Activated CD8-positive, alpha-beta memory T cell treated with anti-CD3 and anti-CD28 coated beads for 24 hours (primary cell): ENCODE measurements around the gene UBQLNL.

Experiments
- DNase-seq: peaks from one replicate; pipeline ENCODE4 v3.0.0-alpha.2; 2020

The UBQLNL gene

DNA sequence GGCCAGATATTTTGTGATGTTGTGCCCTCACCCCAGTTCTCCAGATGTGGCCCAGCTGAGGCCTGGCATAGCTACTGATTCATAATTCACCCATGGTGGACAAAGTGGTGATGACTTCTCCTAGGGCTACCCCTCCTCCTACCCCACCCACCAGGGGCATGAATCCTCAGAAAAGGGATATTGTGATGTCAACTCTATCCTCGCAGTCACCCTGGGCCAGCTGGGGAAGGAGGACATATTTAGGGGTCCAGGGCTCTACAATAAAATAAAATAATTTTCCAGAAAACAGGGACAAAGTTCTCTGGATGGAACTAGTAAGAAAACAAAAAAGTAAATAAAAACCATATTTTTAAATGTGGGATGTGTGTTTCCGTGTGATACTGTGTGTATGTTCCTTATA, at the start of gene UBQLNL:
Gene UBQLNL (minus strand): TSS at position 101 of the 400 bp plus-strand sequence. CDS start 258 bp downstream, outside the sequence.
- DNase-seq = no peak

DNA sequence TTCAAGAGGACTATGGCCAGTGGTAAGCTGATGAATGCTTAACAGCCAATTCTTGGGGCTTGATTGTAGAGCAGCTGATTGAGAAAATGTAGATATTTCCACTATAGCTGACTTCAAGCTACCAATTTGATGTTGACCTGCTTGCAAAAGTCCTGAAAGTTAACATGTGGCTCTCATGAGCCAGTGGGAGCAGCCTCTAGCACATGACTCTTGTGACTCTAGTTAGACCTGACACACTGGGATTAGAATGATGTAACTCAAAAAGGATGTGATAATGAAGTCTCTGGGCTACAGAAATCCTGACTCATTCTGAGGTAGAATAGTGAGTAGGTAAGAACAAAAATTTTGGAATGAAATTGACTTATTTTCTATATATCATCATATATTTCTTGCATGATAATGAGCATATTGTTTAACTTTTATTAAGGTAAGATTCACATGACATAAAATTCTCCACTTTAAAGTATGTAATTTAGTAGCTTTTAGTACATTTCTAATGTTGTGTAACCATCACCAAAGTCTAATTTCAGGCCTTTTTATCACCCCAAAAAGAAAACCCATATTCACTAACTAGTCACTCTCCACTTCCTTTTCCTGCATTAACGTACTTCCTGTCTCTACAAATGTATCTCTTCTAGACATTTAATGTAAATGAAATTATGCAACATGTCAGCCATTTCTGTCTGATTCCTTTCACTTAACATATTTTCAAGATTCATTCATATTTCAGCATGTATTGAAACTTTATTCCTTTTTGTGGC, 47.9 kb upstream of the UBQLNL start:
- no peak for DNase-seq

GRCh38 chr11:5557751-5558150, 41.3 kb upstream of the UBQLNL start:
- no peak for DNase-seq

DNA sequence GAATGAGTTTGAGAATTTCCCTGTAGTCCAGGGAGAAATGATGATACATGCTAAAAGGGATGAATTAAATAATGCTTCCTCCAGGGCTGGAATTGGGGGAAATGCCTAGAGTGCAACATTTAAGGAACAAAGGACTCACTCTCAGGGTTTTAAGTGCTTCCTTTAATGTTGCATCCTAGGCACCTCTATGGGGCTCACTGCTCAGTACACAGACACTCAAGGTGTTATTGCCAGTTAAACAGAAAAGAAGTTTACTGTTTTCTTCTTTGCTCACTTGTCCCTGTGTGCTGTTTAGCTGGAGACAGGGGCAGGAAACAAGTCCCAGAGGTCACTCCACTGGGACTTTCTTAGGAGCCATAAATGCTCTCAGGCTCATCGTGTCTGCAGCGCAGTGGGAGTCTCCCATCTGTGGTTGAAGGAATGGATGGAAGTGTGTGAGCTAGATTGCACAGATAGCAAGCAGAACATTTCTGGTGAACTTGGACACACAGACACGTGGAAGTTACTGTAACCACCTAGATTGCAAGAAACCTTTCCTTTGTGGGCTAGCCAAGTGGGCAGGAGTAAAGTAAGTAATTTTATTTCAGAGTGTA, 40.2 kb upstream of the UBQLNL start:
- DNase-seq = no peak

DNA sequence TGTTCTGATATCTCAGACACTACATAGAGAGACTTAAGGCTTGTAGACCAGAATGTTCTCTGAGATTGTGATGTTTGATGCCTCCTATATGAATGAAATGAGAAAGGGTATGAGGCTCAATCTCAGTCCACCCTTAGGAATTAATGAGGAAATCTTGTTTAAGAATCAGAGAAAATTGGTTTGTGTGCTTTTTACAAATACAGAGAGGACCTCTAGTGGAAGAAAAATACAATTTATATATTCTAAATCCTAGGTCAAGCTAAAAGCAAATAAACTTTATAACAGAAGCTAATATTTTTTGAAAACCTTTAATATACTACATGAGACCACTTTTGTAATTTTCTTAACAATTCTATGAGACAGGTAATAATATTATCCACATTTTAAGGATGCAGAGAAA, 36.8 kb upstream of the UBQLNL start:
- no peak for DNase-seq

- DNase-seq = no peak
Observed at GRCh38 chr11:5550440-5551095, 34.1 kb upstream of the UBQLNL start.

- no peak for DNase-seq
Observed at GRCh38 chr11:5548440-5548839, 31.9 kb upstream of the UBQLNL start, which contains the start of gene OR52H1. Gene OR52H1, minus strand, starts transcription at chr11:5548540. Its CDS starts 3,035 bp downstream, at chr11:5545505.

DNA sequence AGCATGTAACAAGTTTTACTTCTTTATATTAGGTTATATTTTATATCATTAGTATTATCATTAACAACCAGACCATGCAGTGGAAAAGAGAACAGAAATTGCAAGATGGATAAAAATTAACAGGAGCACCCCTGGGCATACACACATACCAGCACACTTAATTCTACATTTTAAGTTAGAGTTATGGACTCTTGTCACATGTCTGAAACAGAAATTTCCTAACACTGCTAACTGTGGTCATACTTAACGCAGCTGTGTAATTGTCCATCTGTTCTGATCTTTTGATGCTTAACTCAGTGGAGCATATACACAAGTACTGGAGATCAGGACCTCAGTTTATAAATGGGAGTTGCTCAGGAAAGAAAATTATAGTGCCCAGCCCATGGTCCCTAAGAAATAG, 31.5 kb upstream of the UBQLNL start:
- no peak for DNase-seq

DNA sequence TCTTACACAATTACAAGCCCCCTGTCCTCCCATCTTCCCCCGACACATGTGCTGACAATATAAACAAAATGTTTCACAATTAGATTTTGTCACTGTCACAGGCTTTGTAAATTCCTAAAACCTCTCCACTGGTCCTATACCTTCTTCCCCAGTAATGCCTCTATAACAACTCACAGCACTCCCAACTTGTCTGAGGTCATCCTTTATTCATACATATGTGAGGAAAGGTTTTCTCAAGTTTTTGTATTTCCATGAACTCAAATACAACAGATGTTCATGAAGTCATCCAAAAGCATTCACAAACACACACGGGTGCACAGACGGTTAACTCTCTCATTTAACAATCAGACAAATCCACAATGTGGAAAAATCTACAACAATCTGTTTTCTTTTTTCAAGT, 30.0 kb upstream of the UBQLNL start:
- DNase-seq = no peak

GRCh38 chr11:5541427-5541826, 24.9 kb upstream of the UBQLNL start:
- no peak for DNase-seq

DNA sequence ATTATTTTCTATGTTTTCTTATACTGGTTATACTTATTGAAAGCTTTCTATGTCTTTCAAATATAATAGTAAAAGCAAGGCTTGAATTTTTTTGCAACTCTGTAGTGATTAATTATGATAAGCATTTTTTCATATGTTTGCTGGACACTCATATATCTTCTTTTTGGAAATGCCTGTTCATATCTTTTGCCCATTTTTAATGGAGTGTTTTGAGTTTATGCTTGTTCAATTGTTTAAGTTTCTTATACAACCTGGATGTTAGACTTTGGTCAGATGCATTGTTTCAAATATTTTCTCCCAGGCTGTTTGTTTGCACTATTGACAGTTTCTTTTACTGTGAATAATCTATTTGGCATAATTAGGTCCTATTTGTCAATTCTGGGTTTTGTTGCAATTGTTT, 20.0 kb upstream of the UBQLNL start:
- no peak for DNase-seq

- DNase-seq = no peak
Observed at GRCh38 chr11:5534046-5534445, 17.5 kb upstream of the UBQLNL start.

DNA sequence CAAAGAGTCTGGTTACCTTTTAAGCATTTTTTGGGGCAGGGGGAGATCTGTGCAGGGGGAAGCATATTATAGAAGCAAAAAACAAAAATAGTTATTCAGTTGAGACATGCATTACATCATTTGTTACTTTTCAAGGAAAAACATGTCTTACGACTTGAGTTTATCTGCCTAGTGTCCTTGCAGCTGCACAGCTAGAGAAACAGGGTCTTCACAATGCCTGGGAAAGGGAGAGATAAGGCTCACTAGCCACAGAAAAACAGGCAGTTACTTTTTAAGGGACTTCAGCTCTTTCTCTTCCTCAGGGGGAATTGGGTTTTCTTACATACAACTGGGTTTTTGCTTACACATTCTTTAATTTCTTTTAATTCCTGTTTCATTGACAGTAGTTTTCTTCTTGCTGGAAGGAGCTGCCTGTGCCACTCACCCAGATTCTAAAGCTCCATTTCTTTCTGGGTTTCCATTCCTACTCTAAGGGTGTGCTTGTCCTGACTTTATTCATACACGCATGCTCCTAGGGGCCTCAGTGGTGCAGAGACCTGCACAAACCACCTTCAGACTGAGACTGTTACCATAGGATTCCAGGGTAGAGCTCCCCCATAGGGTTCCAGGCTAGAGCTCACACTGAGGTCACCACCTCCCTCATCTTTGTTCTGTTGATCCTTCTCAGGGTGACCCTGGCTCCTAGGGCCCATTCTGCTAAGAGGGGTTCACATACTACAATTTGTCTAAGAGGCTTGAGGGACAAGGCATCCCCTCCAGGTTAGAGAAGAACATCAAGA, 14.7 kb upstream of the UBQLNL start:
- DNase-seq = no peak

- no peak for DNase-seq
Observed at GRCh38 chr11:5528495-5528894, 12.0 kb upstream of the UBQLNL start.

DNA sequence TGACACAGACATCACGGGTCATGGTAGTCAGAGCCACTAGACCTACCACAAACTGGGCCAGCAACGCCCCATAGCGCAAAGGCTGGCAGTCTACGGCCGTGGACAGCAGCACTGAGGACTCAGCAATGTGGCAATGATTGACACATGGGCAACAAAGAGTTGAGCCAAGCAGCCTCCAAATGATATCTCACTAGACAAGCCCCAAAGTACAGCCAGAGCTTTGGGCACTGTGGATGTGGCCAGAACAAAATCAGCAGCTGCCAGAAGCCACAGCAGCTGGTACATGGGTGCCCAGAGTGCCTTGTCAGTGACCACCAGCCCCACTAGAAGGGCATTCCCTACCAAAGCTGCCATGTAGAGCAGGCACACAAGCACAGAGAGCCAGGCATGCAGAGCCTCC, 11.2 kb upstream of the UBQLNL start:
- DNase-seq = no peak

- DNase-seq = no peak
Observed at GRCh38 chr11:5524756-5525155, 8.3 kb upstream of the UBQLNL start.

GRCh38 chr11:5522308-5522707, 5.8 kb upstream of the UBQLNL start:
- DNase-seq = no peak

DNA sequence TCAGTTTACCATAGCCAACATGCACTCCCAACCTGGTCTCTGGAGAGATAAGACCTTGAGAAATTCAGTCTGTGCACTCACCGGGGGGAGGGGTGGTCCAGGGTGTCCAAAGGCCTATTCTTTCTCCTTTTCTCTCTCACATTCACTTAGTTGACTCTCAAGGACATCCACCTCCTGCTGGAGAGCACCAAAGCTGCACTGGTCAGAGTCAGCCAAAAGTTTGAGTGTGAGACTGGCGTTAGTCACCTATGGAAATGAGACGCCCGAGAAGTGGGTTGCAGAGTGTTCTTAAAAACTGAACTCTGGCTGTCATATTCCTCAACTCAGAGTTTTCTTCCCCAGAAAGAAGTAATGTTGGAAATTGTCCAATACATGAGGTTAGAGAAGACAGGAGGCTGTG, 5.0 kb upstream of the UBQLNL start:
- no peak for DNase-seq

DNA sequence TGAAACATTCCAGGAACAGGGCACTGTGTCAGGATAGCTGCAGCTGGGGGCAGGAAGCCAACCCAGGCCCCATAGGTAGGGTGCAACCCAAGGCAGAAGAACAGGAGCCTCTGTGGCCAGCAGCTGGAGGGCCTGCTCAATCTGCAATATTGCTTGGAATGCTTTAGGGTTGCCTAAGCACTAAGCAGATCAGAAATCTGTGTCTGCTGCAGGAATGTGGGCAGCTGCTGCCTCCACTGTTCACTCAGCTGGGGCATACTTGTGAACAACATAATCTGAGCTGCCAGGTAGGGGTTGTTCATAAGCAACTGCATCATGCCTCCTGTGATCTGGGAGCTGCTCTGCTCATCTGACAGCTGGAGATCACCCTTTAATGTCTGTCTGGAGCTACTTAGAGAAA, 1.7 kb downstream of the UBQLNL start:
- no peak for DNase-seq

DNA sequence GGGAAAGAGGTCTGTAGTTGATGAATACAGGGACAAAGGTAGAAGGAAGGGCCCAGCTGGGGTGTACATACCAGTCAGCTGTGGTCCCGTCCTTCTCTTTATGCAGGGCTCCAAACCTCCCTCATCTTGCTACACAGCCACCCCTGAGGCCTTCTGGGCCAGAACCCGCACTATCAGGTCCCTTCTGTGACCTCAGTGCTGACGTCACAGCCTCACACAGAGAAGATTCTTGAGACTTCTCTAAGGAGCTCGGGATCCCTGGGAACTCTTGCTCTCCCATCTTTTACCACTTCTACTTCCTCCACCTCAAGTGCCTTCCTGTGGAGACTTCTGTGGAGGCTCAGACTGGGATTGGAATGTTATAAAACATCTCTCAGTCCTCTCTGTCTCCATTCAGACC, 6.7 kb downstream of the UBQLNL start, which contains the start of gene UBQLN3:
Gene UBQLN3 (minus strand): TSS at position 155 of the 400 bp plus-strand sequence. CDS start 399 bp downstream, outside the sequence.
- DNase-seq = no peak

DNA sequence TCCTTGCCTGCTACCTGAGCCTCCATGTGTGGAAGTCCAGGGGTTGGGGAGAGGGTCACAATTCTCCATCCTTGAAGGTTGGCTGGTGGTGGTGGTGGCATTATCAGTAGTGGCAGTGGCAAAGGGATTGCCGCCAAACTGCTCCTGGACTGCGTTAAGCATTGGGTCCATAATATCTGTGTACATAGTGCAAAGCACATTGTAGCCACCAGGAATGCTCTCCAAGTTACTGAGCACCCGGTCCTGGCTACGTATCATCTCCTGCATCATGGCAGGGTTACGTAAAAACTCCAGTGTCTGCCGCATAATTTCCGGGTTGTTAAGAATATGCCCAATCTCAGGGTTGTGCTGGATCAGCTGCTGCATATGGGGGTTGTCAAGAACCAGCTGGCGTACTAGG, 7.9 kb downstream of the UBQLNL start:
- DNase-seq = no peak

DNA sequence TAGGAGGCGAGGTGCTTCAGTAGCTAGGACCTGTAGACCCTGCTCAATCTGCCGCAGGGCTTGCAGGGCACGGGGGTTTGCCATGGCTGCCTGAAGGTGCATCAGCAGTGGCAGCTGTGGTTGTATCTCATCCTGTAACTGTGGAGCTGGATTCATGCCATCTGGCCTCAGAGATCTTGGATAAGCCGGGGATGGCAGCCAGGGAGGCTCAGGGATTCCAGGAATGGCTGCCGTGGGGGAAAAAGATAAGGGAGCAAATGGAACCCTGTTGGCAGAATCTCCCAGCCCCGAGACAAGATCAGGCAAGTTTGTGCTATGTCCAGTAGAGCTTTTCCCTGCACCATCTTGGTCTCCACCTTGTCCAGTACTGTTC, 8.6 kb downstream of the UBQLNL start:
- no peak for DNase-seq
